K562 (cell line): ENCODE results near the gene JUND. TPM values are rescaled to one million over a fixed set of nuclear protein-coding genes. Genes with fewer than 3 reads are reported as not detected.

Experiments
- ESRRA ChIP-seq: fragments of 450-650 bp; IDR thresholded peaks from 2 replicates; pipeline ENCODE4 v1.6.1; 2014; ENCODE audit warnings: low read depth, mild to moderate bottlenecking, moderate library complexity, borderline replicate concordance
- LCOR ChIP-seq: sonication (generic); formaldehyde crosslinking; IDR thresholded peaks from 2 replicates; pipeline ENCODE4 v1.8.0; 2022; ENCODE audit warnings: mild to moderate bottlenecking, missing genetic modification reagents
- polyA plus RNA-seq, 8 experiments: library from polyadenylated mRNA; depleted of rRNA in 4 of 8; stranded (reverse) in 5 of 8; unstranded in 3 of 8; fragments of >200 nt; fragmentation: Nextera tagmentation in 2 of 8; fragmentation: Illumina TruSeq in 1 of 8; extraction: Ambion mirVana in 2 of 8; extraction: Trizol in 1 of 8; gene quantifications; 2 replicates each; pipeline versions ENCODE4 v1.2.1 to v1.2.3, GENCODE V29; 2011 to 2014; ENCODE audit warnings: inconsistent platforms in 1 of 8, missing spikeins in 1 of 8
- total RNA-seq, 7 experiments: library from RNA; depleted of rRNA in 6 of 7; stranded (reverse); fragments of >200 nt in 6 of 7; fragmentation: Illumina TruSeq in 2 of 7; extraction: Trizol in 2 of 7; gene quantifications; 2 replicates each; pipeline versions ENCODE4 v1.2.1 to v1.2.3, GENCODE V29; 2011 to 2021; ENCODE audit warnings: low replicate concordance in 1 of 7
- TF ChIP-seq, protein P1 (sequence below): fragments of 450-650 bp; IDR thresholded peaks from 2 replicates; pipeline ENCODE4 v1.6.1; 2016; ENCODE audit warnings: low read depth

Gene JUND
- total and polyA plus RNA-seq, 9 of the 15 experiments (the other 6 are each of a cell fraction or from before 2014, with no cell fraction given): 6.4 to 286 (median 42.3) TPM

DNA sequence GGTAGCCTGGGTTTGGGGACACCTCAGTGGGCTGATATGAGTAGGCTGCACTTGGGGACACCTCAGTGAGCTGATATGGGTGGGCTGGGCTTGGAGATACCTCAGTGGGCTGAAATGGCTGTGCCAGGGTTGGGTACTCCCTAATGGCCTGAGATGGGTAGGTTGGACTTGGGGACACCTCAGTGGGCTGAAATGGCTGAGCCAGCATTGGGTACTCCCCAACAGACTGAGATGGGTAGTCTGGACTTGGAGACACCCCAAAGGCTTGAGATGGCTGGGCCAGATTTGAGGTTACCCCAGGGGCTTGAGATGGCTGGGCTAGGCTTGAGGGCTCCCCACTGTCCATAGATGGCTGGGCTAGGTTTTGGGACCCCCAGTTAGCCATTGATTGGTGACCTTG is 19.3 kb downstream of the JUND start (continued):
- TF ChIP-seq, protein P1, sequence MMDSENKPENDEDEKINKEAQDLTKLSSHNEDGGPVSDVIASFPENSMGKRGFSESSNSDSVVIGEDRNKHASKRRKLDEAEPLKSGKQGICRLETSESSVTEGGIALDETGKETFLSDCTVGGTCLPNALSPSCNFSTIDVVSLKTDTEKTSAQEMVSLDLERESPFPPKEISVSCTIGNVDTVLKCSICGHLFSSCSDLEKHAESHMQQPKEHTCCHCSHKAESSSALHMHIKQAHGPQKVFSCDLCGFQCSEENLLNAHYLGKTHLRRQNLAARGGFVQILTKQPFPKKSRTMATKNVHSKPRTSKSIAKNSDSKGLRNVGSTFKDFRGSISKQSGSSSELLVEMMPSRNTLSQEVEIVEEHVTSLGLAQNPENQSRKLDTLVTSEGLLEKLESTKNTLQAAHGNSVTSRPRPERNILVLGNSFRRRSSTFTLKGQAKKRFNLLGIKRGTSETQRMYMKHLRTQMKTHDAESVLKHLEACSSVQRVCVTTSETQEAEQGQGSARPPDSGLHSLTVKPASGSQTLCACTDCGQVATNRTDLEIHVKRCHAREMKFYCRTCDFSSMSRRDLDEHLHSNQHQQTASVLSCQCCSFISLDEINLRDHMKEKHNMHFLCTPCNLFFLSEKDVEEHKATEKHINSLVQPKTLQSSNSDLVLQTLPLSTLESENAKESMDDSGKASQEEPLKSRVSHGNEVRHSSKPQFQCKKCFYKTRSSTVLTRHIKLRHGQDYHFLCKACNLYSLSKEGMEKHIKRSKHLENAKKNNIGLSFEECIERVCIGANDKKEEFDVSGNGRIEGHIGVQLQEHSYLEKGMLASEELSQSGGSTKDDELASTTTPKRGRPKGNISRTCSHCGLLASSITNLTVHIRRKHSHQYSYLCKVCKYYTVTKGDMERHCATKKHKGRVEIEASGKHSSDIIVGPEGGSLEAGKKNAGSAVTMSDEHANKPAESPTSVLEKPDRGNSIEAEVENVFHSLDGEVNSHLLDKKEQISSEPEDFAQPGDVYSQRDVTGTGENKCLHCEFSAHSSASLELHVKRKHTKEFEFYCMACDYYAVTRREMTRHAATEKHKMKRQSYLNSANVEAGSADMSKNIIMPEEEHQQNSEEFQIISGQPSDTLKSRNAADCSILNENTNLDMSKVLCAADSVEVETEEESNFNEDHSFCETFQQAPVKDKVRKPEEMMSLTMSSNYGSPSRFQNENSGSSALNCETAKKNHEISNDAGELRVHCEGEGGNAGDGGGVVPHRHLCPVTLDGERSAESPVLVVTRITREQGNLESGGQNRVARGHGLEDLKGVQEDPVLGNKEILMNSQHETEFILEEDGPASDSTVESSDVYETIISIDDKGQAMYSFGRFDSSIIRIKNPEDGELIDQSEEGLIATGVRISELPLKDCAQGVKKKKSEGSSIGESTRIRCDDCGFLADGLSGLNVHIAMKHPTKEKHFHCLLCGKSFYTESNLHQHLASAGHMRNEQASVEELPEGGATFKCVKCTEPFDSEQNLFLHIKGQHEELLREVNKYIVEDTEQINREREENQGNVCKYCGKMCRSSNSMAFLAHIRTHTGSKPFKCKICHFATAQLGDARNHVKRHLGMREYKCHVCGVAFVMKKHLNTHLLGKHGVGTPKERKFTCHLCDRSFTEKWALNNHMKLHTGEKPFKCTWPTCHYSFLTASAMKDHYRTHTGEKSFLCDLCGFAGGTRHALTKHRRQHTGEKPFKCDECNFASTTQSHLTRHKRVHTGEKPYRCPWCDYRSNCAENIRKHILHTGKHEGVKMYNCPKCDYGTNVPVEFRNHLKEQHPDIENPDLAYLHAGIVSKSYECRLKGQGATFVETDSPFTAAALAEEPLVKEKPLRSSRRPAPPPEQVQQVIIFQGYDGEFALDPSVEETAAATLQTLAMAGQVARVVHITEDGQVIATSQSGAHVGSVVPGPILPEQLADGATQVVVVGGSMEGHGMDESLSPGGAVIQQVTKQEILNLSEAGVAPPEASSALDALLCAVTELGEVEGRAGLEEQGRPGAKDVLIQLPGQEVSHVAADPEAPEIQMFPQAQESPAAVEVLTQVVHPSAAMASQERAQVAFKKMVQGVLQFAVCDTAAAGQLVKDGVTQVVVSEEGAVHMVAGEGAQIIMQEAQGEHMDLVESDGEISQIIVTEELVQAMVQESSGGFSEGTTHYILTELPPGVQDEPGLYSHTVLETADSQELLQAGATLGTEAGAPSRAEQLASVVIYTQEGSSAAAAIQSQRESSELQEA: no peak
- TF ChIP-seq LCOR (CRISPR knock-in tag): no peak
- no peak for TF ChIP-seq ESRRA
